ENCODE results near the gene MYPOP. TPM values are rescaled to one million over a fixed set of nuclear protein-coding genes. Genes with fewer than 3 reads are reported as not detected.
A peak's percentile ranks its signal among the peaks of the same experiment; 100 is the strongest.

MYPOP gene
- total and polyA plus RNA-seq, 9 donors = 3.0 to 9.1 (median 5.0) TPM

GRCh38 chr19:45931055-45931454 is 28.6 kb upstream of the MYPOP start:
- DNase-seq = no peak
- TF ChIP-seq EP300 (IDR thresholded peaks at IDR 0.05) = no peak
- no peak for TF ChIP-seq CTCF (IDR thresholded peaks at IDR 0.05)
- TF ChIP-seq POLR2A (IDR thresholded peaks at IDR 0.05) = no peak
- Histone ChIP-seq H3K4me1 (ENCODE audit: insufficient read depth) (no peaks in the 10 kb centered on the region), H3K27me3 (no peaks in the 10 kb centered on the region), H3K36me3 (no peaks in the 10 kb centered on the region), H3K9me3 (no peaks in the 10 kb centered on the region), H3K4me3 (no peak overlapping the region), H3K27ac (no peak overlapping the region)
- intact Hi-C loops (cut with DNase I) = no loop called here
- 60 to 64% (median 61%) methylated on average over 3 of the region's 3 CpGs for WGBS, 3 donors

- Histone ChIP-seq H3K27ac (no peak overlapping the region), H3K27me3 (no peaks in the 10 kb centered on the region), H3K36me3 (no peaks in the 10 kb centered on the region), H3K4me3 (no peak overlapping the region), H3K4me1 (ENCODE audit: insufficient read depth) (no peaks in the 10 kb centered on the region), H3K9me3 (no peaks in the 10 kb centered on the region)
- DNase-seq = no peak
- WGBS, 3 donors = 67 to 69% (median 68%) methylated on average over 2 of the region's 2 CpGs
- intact Hi-C loops (cut with DNase I) = no loop called here
- TF ChIP-seq CTCF (IDR thresholded peaks at IDR 0.05) (no peak), POLR2A (IDR thresholded peaks at IDR 0.05) (no peak)
Observed at GRCh38 chr19:45929247-45929646, 26.8 kb upstream of the MYPOP start.

GRCh38 chr19:45927565-45928261 is 25.3 kb upstream of the MYPOP start:
- TF ChIP-seq EP300 (IDR thresholded peaks at IDR 0.05) (no peak), CTCF (IDR thresholded peaks at IDR 0.05) (no peak), POLR2A (IDR thresholded peaks at IDR 0.05) (no peak)
- no peaks in the 10 kb centered on the region for H3K4me1 ChIP-seq (ENCODE audit: insufficient read depth)
- peak; percentile 86 to 95 (median 90) for DNase-seq
- H3K27ac ChIP-seq = no peak overlapping the region
- intact Hi-C loops (cut with DNase I) = no loop called here
- no peaks in the 10 kb centered on the region for H3K27me3 ChIP-seq
- 6 to 7% (median 7%) methylated on average over 33 of the region's 33 CpGs for WGBS, 3 donors
- no peaks in the 10 kb centered on the region for H3K36me3 ChIP-seq
- no peaks in the 10 kb centered on the region for H3K9me3 ChIP-seq
- no peak overlapping the region for H3K4me3 ChIP-seq

- TF ChIP-seq POLR2A (IDR thresholded peaks at IDR 0.05) = no peak
- TF ChIP-seq EP300 (IDR thresholded peaks at IDR 0.05) = no peak
- TF ChIP-seq CTCF (IDR thresholded peaks at IDR 0.05) = no peak
- Histone ChIP-seq H3K4me3 (no peak overlapping the region), H3K27ac (no peak overlapping the region), H3K4me1 (ENCODE audit: insufficient read depth) (no peaks in the 10 kb centered on the region), H3K36me3 (no peaks in the 10 kb centered on the region), H3K9me3 (no peaks in the 10 kb centered on the region), H3K27me3 (no peaks in the 10 kb centered on the region)
- intact Hi-C loops (cut with DNase I) = no loop called here
- DNase-seq = no peak
- WGBS, 3 donors = 66 to 72% (median 71%) methylated on average over 6 of the region's 6 CpGs
Observed at GRCh38 chr19:45924891-45925447, 22.6 kb upstream of the MYPOP start.

Data from ovary (tissue), 9 donors.